Adrenal gland (tissue), 5 donors: ENCODE data around the gene SPATA31C1.

Experiments
- CTCF ChIP-seq, 6 experiments: fragments of 450-650 bp in 4 of 6; fragments of 200-600 bp in 2 of 6; sonication (generic) in 1 of 6; IDR thresholded peaks; 1 replicate in 5 of 6; 2 replicates in 1 of 6; pipeline versions ENCODE4 v1.5.1 to v1.8.0; 2016 to 2021; ENCODE audit warnings: antibody characterized with exemption in 6 of 6, mild to moderate bottlenecking in 2 of 6, moderate library complexity in 1 of 6
- POLR2A ChIP-seq, 2 donors: fragments of 450-650 bp; IDR thresholded peaks; one replicate each; pipeline ENCODE4 v1.6.1; 2017; ENCODE audit warnings: antibody characterized with exemption in 2 of 2, mild to moderate bottlenecking in 2 of 2, moderate library complexity in 1 of 2
- donor health status: DM: no; HTN: no; CAD: no.

GRCh38 chr9:87950296-87950695, 32.5 kb downstream of the SPATA31C1 start:
- TF ChIP-seq CTCF (IDR thresholded peaks at IDR 0.05): no peak
- TF ChIP-seq POLR2A (IDR thresholded peaks at IDR 0.05): no peak
